HG02623 (cell line): ENCODE data around the gene MRPL51.
"Not testable (repeated sequence)": the region's sequence is repeated elsewhere in the genome, so short reads cannot be mapped to it uniquely, and the experiment has no call there.

Experiments
- ATAC-seq: cut with Tn5 transposase; IDR thresholded peaks from one replicate; pipeline ENCODE4 v1.9.1; 2021; ENCODE audit warnings: moderate library complexity; ENCODE audit not compliant: unreplicated experiment

MRPL51 gene

GRCh38 chr12:6489449-6489848 lies 3.6 kb downstream of the MRPL51 start:
- no peak for ATAC-seq

GRCh38 chr12:6488240-6488639 lies 4.8 kb downstream of the MRPL51 start:
- ATAC-seq = no peak

- no peak for ATAC-seq
Observed at GRCh38 chr12:6478416-6478815, 14.6 kb downstream of the MRPL51 start.

- not testable (repeated sequence) for ATAC-seq
Observed at GRCh38 chr12:6477601-6478377, 15.3 kb downstream of the MRPL51 start.

- ATAC-seq = no peak
Observed at GRCh38 chr12:6476489-6476888, 16.6 kb downstream of the MRPL51 start.

GRCh38 chr12:6475233-6475975 lies 17.7 kb downstream of the MRPL51 start:
- ATAC-seq = not testable (repeated sequence)

GRCh38 chr12:6472491-6472890 lies 20.6 kb downstream of the MRPL51 start:
- ATAC-seq = no peak

- no peak for ATAC-seq
Observed at GRCh38 chr12:6471989-6472360, 21.1 kb downstream of the MRPL51 start.

- peak; percentile 84 for ATAC-seq
Observed at GRCh38 chr12:6470375-6471163, 22.5 kb downstream of the MRPL51 start, which contains the start of gene VAMP1. Gene VAMP1 (minus strand): TSS chr12:6470677. CDS start chr12:6470531, 146 bp downstream.

GRCh38 chr12:6469609-6470374 lies 23.3 kb downstream of the MRPL51 start:
- ATAC-seq = no peak

GRCh38 chr12:6469092-6469491 lies 24.0 kb downstream of the MRPL51 start:
- no peak for ATAC-seq

GRCh38 chr12:6468283-6468575 lies 24.8 kb downstream of the MRPL51 start:
- no peak for ATAC-seq

GRCh38 chr12:6467571-6468282 lies 25.3 kb downstream of the MRPL51 start:
- not testable (repeated sequence) for ATAC-seq

- not testable (repeated sequence) for ATAC-seq
Observed at GRCh38 chr12:6466751-6467150, 26.3 kb downstream of the MRPL51 start.

- ATAC-seq = no peak
Observed at GRCh38 chr12:6466184-6466573, 26.9 kb downstream of the MRPL51 start.

- ATAC-seq = no peak
Observed at GRCh38 chr12:6465467-6466183, 27.4 kb downstream of the MRPL51 start.

- no peak for ATAC-seq
Observed at GRCh38 chr12:6464531-6464930, 28.5 kb downstream of the MRPL51 start.

- ATAC-seq = no peak
Observed at GRCh38 chr12:6463858-6464257, 29.2 kb downstream of the MRPL51 start.

- no peak for ATAC-seq
Observed at GRCh38 chr12:6463216-6463615, 29.8 kb downstream of the MRPL51 start.
